GM13977 (cell line): ENCODE results near the gene APC.

Source experiments
- DNase-seq: peaks from one replicate; pipeline ENCODE4 v3.0.0; 2012; ENCODE audit warnings: low spot score
- CTCF ChIP-seq: IDR thresholded peaks from 2 replicates; pipeline ENCODE4 v1.5.1; 2012; ENCODE audit warnings: mild to moderate bottlenecking, control low read depth; ENCODE audit not compliant: insufficient read depth; ENCODE audit errors: extremely low read depth, missing control alignments
- in situ Hi-C: fragments of 300-500 bp; cut with MboI; formaldehyde crosslinking; loops from one replicate; pipeline ENCODE4 v1.12.0; 2022; ENCODE audit warnings: low sequenced_read_pairs, low pct_unique_long_range_greater_than_20kb, mixed read lengths, inconsistent platforms; ENCODE audit not compliant: unreplicated experiment

APC gene

GRCh38 chr5:112763165-112763564 lies 25.5 kb downstream of the APC start:
- no peak for DNase-seq
- no peak for TF ChIP-seq CTCF
- in situ Hi-C loops: no loop called here

- no peak for DNase-seq
- no peak for TF ChIP-seq CTCF
- in situ Hi-C loops: no loop called here
These were observed 34.4 kb downstream of the APC start for GRCh38 chr5:112772124-112772523.

DNA sequence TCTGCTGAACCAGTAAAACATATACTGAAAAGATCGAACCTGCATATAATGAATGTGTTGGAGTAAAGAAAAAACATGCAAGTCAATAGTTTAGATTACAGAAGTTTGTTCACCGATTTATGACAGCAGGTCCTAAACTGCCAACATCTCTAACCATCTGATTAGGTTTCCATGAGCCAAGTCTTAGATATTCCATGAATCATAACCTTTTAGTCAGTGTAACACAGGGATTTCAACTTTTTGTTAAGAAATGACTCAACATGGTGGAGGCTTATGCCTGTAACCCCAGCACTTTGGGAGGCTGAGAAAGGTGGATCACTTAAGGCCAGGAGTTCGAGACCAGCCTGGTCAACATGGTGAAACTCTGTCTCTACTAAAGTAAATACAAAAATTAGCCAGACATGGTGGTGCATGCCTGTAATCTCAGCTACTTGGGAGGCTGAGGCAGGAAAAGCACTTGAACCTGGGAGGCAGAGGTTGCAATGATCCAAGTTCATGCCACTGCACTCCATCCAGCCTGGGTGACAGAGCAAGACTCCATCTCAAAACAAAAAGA lies 38.7 kb downstream of the APC start:
- no peak for TF ChIP-seq CTCF
- no peak for DNase-seq

DNA sequence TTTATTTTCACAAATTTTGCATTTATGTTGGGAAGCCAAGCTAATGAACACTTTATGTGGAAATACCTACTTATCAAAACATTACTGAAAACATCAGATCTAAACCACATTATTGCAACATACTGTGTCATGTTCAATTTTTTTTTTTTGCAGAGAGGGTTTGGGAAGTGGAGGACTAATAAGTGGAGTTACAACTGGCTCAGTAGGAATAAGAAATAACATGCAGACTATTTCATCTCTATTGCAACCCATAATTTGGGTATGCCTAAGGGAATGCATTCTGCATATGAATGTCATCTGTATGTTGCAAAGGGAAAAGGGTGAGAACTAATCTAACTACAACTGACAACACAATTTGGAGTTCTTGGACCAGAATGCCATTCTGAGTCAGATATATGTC lies 41.8 kb downstream of the APC start:
- DNase-seq: no peak
- in situ Hi-C loops: no loop called here
- TF ChIP-seq CTCF: no peak

More for the DNA sequence above, 38.7 kb downstream of the APC start:
- in situ Hi-C loops: no loop called here

DNA sequence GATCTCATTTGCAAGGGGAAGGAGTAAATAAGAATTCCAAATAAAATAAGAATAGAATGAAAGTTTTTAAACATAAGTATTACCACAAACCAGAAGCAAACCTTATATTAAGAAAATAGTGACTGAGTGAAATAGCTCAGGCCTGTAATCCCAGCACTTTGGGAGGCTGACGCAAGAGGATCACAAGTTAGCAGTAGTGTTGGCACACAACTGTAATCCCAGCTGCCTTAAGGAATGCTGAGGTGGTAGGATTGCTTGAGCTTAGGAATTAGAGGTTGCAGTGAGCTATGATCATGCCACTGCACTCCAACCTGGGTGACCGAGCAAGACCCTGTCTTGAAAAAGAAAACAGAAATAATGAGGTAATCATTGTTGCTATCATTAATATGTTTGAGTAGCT lies 47.0 kb downstream of the APC start:
- TF ChIP-seq CTCF: no peak
- in situ Hi-C loops: no loop called here
- DNase-seq: no peak

GRCh38 chr5:112787261-112787660 lies 49.6 kb downstream of the APC start:
- in situ Hi-C loops: no loop called here
- no peak for TF ChIP-seq CTCF
- DNase-seq: no peak

GRCh38 chr5:112787896-112788295 lies 50.2 kb downstream of the APC start:
- in situ Hi-C loops: no loop called here
- TF ChIP-seq CTCF: no peak
- no peak for DNase-seq
